ENCODE results near the gene SRCAP. TPM values are rescaled to one million over a fixed set of nuclear protein-coding genes. Genes with fewer than 3 reads are reported as not detected.

The SRCAP gene
- total RNA-seq, 1 experiment from 2014 or later, result 22.0 TPM

- Histone ChIP-seq H3K36me3 (peaks cover 29% of the 10 kb centered on the region), H3K9me3 (replicated peaks) (no peaks in the 10 kb centered on the region), H3K4me3 (peak overlapping the region; percentile 97), H3K27me3 (no peaks in the 10 kb centered on the region), H3K4me1 (peaks cover 4% of the 10 kb centered on the region; the same call in 1 of the 2 replicates), H3K27ac (no peak overlapping the region)
- DNase-seq, result no peak
Observed at GRCh38 chr16:30785126-30786106, 86.4 kb downstream of the SRCAP start.

DNA sequence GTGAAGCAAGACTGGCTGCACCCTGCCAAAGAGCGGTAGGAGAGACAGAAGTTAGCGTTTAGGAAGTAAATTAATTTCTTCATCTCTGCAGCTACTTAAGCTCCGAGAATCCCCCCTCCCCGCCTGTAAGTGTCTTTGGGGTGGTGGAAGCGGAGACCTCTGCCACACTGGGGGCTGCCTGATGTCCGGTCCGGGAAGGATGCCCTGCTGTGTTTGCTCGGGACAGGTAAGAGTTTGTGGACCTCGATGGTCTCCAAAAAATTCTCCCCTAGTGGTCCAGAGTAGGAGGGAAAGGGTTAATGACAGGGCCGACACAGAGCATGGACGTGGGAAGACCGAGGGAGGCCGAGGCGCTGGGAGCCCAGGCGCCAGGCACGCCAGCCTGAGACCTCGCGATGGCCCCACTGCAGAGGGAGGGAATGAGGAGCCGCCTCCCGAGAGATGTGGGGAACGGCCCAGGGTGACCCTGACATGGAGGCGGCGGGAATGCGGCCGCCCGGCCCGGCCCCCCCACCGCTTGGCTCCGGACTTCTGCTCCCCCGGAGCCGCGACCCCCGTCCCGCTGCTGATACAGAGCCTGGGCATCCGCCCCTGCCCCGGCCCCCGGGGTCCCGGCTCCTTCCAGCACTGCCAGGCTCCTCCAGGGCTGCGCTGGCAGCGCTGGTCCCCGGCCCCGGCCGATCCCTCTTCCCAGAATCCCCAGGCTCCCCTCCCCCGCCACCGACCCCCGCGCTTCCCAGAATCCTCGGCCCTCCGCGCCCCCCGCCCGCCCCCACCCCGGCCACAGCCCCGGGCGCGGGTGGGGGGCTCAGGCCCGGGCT, 87.4 kb downstream of the SRCAP start:
- H3K36me3 ChIP-seq, result peaks cover 23% of the 10 kb centered on the region
- peaks cover 4% of the 10 kb centered on the region; the same call in 1 of the 2 replicates for H3K4me1 ChIP-seq
- peak; percentile 62 to 70 for DNase-seq
- peak overlapping the region; percentile 66 for H3K27ac ChIP-seq
- H3K27me3 ChIP-seq, result no peaks in the 10 kb centered on the region
- peak overlapping the region; percentile 97 for H3K4me3 ChIP-seq
- no peaks in the 10 kb centered on the region for H3K9me3 ChIP-seq (replicated peaks)

DNA sequence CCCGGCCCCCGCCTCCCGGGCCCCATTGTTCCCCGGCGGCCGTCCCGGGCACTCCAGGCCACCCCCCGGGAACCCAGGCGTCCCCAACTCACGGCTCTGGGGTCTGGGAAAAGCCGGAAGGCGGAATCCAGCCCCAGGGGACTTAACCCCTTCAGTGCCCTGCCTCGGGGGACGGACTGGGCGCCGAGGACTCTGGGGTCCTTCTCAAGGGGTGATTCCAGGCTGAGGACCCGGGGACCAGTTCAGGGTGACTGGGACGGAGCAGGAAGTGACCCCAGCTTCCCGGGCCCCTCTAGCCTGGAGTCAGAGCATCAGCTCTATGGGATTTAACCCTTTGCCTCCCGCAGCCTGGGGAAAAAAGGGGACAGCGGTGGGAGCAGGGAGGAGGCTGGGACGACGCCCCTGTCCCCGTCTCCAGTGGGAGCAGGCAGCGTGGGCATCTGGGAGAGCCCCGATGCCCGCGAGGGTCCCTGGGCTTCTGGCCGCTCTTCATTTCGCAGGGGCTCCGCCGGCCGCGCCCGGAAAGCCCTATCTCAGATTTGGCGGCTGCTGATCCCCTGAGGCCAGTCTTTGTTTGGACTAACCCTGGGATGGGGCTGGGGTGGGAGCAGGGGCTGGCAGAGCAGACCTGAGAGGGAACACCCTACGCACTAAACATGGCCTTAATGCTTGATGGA, 88.1 kb downstream of the SRCAP start, which contains the start of gene ZNF629:
ZNF629 (minus strand) TSS at position 270 of the 677 bp plus-strand sequence. CDS start 2,723 bp downstream, outside the sequence.
- peak within 1 kb of the TSS; percentile 66 for H3K27ac ChIP-seq
- DNase-seq, result peak; percentile 87 to 92
- H3K4me1 ChIP-seq, result peaks cover 4% of the 10 kb centered on the region; the same call in 1 of the 2 replicates
- H3K4me3 ChIP-seq, result peak within 1 kb of the TSS; percentile 97
- H3K27me3 ChIP-seq, result no peaks in the 10 kb centered on the region
- H3K36me3 ChIP-seq, result peaks cover 20% of the 10 kb centered on the region
- no peaks in the 10 kb centered on the region for H3K9me3 ChIP-seq (replicated peaks)

DNA sequence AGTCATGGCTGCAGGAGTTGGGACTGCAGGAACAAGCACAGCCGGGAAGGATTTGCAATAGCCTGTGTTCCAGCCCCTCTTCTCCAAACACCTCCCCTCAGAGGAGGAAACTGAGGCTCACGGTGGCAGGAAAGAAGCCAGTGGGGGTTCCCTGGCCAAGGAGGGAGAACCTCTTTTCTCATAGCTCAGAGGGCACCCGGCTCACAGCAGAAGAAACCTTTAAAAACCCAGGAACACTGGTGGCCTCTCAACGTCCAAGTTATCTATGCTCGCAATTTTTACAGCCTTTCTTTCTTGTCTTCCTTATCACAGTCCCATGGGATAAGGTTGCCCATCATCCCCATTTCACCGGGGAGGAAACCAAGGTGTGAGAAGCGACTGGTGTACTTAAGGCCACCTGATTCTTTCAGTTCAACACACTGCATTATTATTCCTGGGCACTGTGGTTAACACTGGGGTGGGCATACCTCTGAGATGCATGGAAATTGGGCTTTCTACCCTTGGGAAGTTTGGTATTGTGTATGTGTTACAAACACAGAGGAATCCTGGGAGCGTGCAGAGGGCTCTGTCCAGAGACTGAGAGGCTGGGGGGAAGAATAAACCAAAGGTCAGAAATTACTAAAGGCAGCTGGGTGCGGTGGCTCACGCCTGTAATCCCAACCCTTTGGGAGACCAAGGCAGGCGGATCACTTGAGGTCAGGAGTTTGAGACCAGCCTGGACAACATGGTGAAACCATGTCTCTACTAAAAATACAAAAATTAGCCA, 88.8 kb downstream of the SRCAP start:
- H3K36me3 ChIP-seq, result peaks cover 13% of the 10 kb centered on the region
- peak in 1 of 2 experiments; percentile 28 for DNase-seq
- H3K27ac ChIP-seq, result peak overlapping the region; percentile 66
- H3K4me3 ChIP-seq, result peak overlapping the region; percentile 97
- H3K4me1 ChIP-seq, result peaks cover 4% of the 10 kb centered on the region; the same call in 1 of the 2 replicates
- no peaks in the 10 kb centered on the region for H3K9me3 ChIP-seq (replicated peaks)
- H3K27me3 ChIP-seq, result no peaks in the 10 kb centered on the region

Other genes starting within 250 kb of the SRCAP start
- not detected in 2 replicates for gene ITGAL, start 226.4 kb upstream of the SRCAP start, total RNA-seq (2014; rRNA removed; shearing (Covaris generic))
- 59.7 and 62.5 TPM in 2 replicates for gene ZNF768, start 172.6 kb upstream of the SRCAP start, total RNA-seq (2014; rRNA removed; shearing (Covaris generic))
- gene ZNF747, start 164.3 kb upstream of the SRCAP start, total RNA-seq (2014; rRNA removed; shearing (Covaris generic)), result 11.2 and 12.0 TPM in 2 replicates
- gene ZNF764, start 140.8 kb upstream of the SRCAP start, total RNA-seq (2014; rRNA removed; shearing (Covaris generic)), result 10.7 and 11.3 TPM in 2 replicates
- 4.2 and 4.3 TPM in 2 replicates for gene ZNF688, start 127.5 kb upstream of the SRCAP start, total RNA-seq (2014; rRNA removed; shearing (Covaris generic))
- 13.1 and 18.2 TPM in 2 replicates for gene ZNF785, start 113.5 kb upstream of the SRCAP start, total RNA-seq (2014; rRNA removed; shearing (Covaris generic))
- gene ZNF689, start 88.8 kb upstream of the SRCAP start, total RNA-seq (2014; rRNA removed; shearing (Covaris generic)), result 15.6 and 16.4 TPM in 2 replicates
- 10.5 and 12.7 TPM in 2 replicates for gene PRR14, start 48.2 kb upstream of the SRCAP start, total RNA-seq (2014; rRNA removed; shearing (Covaris generic))
- gene FBRS, start 40.7 kb upstream of the SRCAP start, total RNA-seq (2014; rRNA removed; shearing (Covaris generic)), result 17.6 and 21.1 TPM in 2 replicates
- gene PHKG2, start 49.3 kb downstream of the SRCAP start, total RNA-seq (2014; rRNA removed; shearing (Covaris generic)), result 26.3 and 26.4 TPM in 2 replicates
- gene CFAP119, start 62.9 kb downstream of the SRCAP start, total RNA-seq (2014; rRNA removed; shearing (Covaris generic)), result 4.1 and 4.2 TPM in 2 replicates
- gene RNF40, start 63.2 kb downstream of the SRCAP start, total RNA-seq (2014; rRNA removed; shearing (Covaris generic)), result 120 and 124 TPM in 2 replicates
- gene ZNF629, start 88.0 kb downstream of the SRCAP start, total RNA-seq (2014; rRNA removed; shearing (Covaris generic)), result 28.6 and 29.8 TPM in 2 replicates
- 28.1 and 30.3 TPM in 2 replicates for gene BCL7C, start 194.9 kb downstream of the SRCAP start, total RNA-seq (2014; rRNA removed; shearing (Covaris generic))
- 1.3 and 1.4 TPM in 2 replicates for gene CTF1, start 197.4 kb downstream of the SRCAP start, total RNA-seq (2014; rRNA removed; shearing (Covaris generic))
- gene FBXL19, start 224.4 kb downstream of the SRCAP start, total RNA-seq (2014; rRNA removed; shearing (Covaris generic)), result 14.2 and 14.4 TPM in 2 replicates
- gene ORAI3, start 249.9 kb downstream of the SRCAP start, total RNA-seq (2014; rRNA removed; shearing (Covaris generic)), result 4.0 and 7.0 TPM in 2 replicates

Data from SJCRH30 (cell line).